Adrenal gland (tissue), 5 donors: Measurements from ENCODE around the gene TM4SF4.

Source experiments
- POLR2A ChIP-seq, 2 donors: fragments of 450-650 bp; IDR thresholded peaks; one replicate each; pipeline ENCODE4 v1.6.1; 2017; ENCODE audit warnings: antibody characterized with exemption in 2 of 2, mild to moderate bottlenecking in 2 of 2, moderate library complexity in 1 of 2
- TF ChIP-seq, protein P1 (sequence below), 6 experiments: fragments of 450-650 bp in 4 of 6; fragments of 200-600 bp in 2 of 6; sonication (generic) in 1 of 6; IDR thresholded peaks; 1 replicate in 5 of 6; 2 replicates in 1 of 6; pipeline versions ENCODE4 v1.5.1 to v1.8.0; 2016 to 2021; ENCODE audit warnings: antibody characterized with exemption in 6 of 6, mild to moderate bottlenecking in 2 of 6, moderate library complexity in 1 of 6
- donor health status: DM: no; HTN: no; CAD: no.

- TF ChIP-seq, protein P1, sequence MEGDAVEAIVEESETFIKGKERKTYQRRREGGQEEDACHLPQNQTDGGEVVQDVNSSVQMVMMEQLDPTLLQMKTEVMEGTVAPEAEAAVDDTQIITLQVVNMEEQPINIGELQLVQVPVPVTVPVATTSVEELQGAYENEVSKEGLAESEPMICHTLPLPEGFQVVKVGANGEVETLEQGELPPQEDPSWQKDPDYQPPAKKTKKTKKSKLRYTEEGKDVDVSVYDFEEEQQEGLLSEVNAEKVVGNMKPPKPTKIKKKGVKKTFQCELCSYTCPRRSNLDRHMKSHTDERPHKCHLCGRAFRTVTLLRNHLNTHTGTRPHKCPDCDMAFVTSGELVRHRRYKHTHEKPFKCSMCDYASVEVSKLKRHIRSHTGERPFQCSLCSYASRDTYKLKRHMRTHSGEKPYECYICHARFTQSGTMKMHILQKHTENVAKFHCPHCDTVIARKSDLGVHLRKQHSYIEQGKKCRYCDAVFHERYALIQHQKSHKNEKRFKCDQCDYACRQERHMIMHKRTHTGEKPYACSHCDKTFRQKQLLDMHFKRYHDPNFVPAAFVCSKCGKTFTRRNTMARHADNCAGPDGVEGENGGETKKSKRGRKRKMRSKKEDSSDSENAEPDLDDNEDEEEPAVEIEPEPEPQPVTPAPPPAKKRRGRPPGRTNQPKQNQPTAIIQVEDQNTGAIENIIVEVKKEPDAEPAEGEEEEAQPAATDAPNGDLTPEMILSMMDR (IDR thresholded peaks at IDR 0.05), result no peak
- no peak for TF ChIP-seq POLR2A (IDR thresholded peaks at IDR 0.05)
These were observed 59.6 kb downstream of the TM4SF4 start for GRCh38 chr3:149534082-149534481.
